GM19043 (cell line): ENCODE results near the gene ADAMTS18.

Experiments used
- ATAC-seq: cut with Tn5 transposase; IDR thresholded peaks from one replicate; pipeline ENCODE4 v1.9.1; 2021; ENCODE audit warnings: low read depth; ENCODE audit not compliant: unreplicated experiment

ADAMTS18 gene

DNA sequence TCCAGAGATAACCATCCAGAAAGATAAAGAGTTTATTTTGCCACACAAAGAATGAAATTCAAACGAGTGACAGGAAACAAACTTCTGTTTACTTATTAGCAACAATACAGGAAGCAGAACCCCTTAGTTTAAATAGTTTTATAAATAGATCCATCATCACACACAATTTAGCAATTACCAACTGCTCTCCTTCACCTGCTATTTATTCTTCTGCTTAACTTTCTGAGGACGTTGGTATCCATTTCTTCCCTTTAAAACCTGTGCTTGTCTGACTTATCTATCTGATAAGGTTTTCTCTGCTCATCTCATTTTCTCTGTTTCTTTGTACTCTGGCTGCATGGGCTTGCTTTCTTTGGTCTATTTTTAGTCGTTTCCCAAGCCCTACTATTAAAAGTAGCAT is 4.3 kb upstream of the ADAMTS18 start:
- no peak for ATAC-seq

GRCh38 chr16:77437859-77438258 is 3.0 kb upstream of the ADAMTS18 start:
- no peak for ATAC-seq

GRCh38 chr16:77435272-77435820 is 512 bp upstream of the ADAMTS18 start:
- ATAC-seq, result no peak

DNA sequence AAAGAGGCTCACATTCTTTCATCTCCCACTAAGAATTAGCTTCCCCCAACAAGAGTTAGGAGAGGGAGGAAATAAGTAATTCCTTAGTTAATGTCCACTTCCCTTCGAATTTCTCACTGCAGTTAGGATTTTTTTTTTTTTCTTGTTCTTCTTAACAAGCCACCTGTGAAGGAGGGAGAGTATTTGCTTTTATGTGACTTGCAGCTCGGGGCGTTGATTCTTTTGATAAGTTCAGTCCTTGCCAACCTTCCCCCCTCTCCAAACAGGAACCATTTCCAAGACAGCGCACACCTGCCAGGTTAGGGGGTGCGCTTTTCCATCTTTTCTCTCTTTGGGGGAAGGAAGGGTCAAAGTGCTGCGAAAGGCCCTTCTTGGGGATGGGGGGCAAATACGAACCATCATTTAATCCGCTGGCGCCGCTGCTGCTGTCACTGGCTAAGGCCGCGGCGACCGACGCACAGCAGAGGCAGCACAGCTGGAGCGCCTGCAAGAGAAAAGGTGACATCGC is 758 bp downstream of the ADAMTS18 start:
- no peak for ATAC-seq

DNA sequence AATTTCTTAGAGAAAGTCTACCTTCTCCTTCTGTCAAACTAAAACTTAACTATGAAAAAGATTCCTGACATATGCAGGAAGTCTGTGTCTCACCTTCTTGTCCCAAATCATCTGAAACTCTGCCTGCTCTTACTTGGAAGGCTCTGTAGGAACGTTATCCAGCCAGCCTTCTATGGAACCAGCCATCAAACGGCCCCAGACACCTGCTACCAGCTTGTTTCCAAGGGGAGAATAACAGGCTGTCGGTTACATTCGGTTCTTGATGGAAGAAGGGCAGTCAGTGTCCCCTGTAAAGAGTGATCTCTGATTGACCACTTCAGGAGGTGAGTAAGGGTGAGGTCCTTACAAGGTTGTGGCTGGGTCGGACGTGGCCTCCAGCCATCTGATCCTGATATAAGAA is 1.7 kb downstream of the ADAMTS18 start:
- no peak for ATAC-seq

GRCh38 chr16:77432264-77432663 is 2.6 kb downstream of the ADAMTS18 start:
- no peak for ATAC-seq

DNA sequence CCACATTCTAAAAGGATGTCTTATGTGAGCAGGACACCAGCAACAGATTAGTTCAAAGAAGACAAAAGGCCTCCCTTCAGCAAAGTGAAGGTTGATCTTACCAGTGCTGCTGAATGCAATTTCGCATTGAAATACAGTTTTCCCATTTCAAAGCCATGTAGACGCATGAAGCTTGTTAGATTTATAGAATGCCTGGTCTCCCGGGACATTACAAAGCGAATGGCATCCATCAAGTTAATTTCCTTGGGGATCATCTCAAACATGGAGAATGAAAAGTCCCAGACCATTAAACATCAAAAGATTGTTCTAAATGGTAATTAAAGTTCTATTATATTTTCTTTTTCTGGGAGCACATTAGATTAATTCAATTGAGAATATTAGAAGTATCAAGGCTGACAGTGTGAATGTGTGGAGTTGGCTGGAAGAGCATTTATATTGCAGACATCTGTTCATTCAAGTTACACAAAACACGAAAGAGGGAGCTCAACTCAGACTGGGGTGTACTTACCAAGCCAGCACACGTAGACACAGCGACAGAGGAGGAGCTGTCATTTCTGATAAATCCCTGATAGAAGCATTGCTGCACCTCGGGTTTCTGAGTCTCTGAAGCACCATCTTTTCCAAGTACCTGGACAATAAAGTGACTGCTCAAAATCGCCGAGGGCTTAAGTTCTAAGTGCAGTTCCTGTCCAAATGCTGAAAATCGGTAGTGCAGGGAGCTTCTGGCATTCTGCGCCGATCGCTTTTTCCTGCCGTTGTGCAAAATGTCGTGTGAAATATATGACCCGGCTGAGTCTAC is 3.8 kb downstream of the ADAMTS18 start:
- no peak for ATAC-seq

DNA sequence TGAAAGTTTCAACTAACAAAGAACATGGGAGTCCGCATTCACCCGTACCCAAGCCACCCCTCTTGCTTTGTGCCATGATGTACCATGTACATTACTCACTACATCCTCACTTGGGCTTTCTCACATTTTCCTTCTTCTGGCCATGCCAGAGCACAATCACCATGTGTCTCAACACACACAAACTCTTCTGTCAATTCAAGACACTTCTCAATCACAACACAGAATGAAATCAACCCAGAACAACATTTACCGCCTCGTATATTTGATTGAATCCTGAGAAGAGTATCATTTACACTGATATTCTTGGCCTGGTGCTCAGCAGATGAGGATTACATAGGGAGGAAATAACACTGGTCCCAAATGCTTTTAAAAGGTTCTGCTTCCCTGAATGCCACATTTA is 4.5 kb downstream of the ADAMTS18 start:
- no peak for ATAC-seq

DNA sequence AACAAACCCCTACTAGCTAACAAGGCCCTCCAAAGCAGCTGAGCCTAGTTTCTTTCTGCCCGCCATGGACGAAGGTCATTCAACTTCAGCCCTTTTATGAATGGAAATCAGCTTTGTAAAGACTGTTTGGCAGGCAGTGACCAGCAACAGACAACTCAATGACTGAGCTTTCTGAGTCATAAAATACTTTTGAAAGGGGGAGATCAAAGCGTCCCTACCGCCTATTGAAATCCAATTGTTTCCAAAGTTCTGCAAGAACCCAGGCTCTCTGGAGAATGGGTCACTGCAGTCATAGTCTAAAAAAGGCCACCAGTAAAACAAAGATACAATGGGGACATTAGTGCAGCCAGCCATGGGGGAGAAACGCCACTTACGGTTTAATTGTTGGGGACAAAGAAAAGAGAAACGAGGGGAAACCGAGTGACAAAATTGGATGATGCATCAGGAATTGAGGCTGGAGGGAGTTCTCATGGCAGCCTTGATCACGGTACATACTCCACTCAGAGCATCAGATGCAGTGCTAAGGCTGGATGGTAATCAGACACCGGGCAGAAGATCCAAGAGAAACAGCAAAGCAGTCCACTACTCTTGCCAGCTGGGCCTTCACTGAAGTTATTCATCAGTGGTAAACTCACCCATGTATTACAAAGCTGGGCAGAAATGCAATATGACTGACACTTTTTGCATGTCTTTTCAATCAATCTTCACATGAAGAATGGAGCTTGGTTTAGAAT is 9.8 kb downstream of the ADAMTS18 start:
- no peak for ATAC-seq

GRCh38 chr16:77422196-77422784 is 12.5 kb downstream of the ADAMTS18 start:
- ATAC-seq, result no peak

- ATAC-seq, result no peak
Observed at GRCh38 chr16:77416939-77417480, 17.8 kb downstream of the ADAMTS18 start.

- no peak for ATAC-seq
Observed at GRCh38 chr16:77414752-77415231, 20.0 kb downstream of the ADAMTS18 start.

- ATAC-seq, result no peak
Observed at GRCh38 chr16:77410449-77410848, 24.4 kb downstream of the ADAMTS18 start.

GRCh38 chr16:77409311-77409710 is 25.5 kb downstream of the ADAMTS18 start:
- ATAC-seq, result no peak

GRCh38 chr16:77408607-77409006 is 26.2 kb downstream of the ADAMTS18 start:
- peak; percentile 43 for ATAC-seq

DNA sequence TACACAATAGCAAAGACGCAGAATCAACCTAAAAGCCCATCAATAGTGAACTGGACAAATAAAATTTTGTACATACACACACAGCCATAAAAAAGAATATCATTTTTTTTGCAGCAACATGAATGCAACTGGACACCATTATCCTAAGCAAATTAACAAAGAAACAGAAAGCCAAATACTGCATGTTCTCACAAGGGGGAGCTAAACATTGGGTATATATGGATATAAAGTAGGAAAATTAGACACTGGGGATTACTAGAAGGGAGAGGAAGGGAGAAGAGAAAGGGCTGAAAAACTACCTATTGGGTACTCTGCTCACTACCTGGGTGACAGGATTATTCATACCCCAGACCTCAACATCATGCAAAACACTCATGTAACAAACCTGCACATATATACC is 28.2 kb downstream of the ADAMTS18 start:
- ATAC-seq, result no peak

- no peak for ATAC-seq
Observed at GRCh38 chr16:77404775-77405174, 30.1 kb downstream of the ADAMTS18 start.

- ATAC-seq, result no peak
Observed at GRCh38 chr16:77403732-77404131, 31.1 kb downstream of the ADAMTS18 start.

DNA sequence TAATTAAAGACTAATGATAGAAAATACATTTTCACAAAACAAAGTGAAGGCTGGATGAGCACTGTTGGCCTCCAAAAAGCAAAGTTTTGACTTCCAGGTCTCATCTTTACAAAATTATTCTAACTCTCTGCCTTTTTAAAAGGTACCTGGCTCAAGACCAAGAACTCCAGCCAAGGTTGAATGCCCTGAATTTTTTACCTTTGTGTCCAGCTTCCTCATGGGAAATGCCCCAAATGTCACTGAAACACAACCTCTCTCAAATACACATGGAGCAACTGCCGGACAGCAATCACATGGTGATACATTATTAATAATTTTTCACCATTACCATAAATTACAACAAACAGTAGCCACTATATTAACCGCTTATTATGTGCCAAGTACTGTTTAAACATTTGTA is 32.2 kb downstream of the ADAMTS18 start:
- no peak for ATAC-seq

DNA sequence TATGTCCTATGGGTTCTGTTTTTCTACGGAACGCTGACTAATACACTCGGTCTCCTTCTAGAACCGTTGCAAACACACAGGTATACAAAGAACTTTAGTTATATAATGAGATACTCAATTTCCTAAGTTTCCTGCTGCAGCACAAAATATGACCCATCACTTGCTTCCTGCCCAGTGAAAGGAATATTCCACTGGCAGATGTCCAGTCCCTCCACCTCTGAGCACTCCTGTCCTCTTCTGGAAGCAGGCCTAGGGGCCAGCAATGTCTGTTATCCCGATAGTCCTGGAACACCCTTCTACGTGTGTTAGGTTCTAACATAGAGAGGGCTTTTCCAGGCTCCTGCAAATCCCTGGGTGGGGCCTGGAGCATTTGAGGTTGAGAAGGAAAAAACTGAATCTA is 32.7 kb downstream of the ADAMTS18 start:
- no peak for ATAC-seq

- ATAC-seq, result no peak
Observed at GRCh38 chr16:77399546-77399945, 35.3 kb downstream of the ADAMTS18 start.
